GM12892 (cell line): ENCODE measurements around the gene ZNF776.

ENCODE experiments used
- POLR2AphosphoS5 ChIP-seq: IDR thresholded peaks from 2 replicates; pipeline ENCODE4 v1.6.1; 2011; ENCODE audit warnings: low read depth, low read length, control low read depth
- TAF1 ChIP-seq: IDR thresholded peaks from 2 replicates; pipeline ENCODE4 v1.6.1; 2011; ENCODE audit warnings: low read depth, mild to moderate bottlenecking, control low read depth, low read length, borderline replicate concordance

- no peak for TF ChIP-seq TAF1
- no peak for TF ChIP-seq POLR2AphosphoS5
Observed at GRCh38 chr19:57789288-57789687, 42.7 kb downstream of the ZNF776 start.
